ENCODE results near the gene RYK.

DNA sequence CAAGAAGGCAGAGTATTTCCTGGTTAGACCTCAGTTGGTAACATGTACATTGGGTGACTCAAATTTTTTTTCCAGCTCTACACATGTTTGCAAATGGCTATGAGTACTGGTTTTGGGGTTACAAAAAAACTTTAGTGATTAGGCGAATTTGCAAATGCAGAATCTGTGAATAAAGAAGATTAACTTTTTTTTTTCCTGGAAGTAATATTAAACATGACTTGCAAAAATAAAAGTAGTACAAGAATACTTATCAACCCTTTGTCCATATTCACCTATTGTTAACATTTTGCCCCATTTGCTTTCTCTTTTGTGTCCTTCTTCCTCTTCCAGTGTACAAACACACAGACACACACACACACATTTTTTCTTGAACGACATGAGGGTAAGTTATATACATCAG lies 47.6 kb upstream of the RYK start:
- TF ChIP-seq, protein P1, sequence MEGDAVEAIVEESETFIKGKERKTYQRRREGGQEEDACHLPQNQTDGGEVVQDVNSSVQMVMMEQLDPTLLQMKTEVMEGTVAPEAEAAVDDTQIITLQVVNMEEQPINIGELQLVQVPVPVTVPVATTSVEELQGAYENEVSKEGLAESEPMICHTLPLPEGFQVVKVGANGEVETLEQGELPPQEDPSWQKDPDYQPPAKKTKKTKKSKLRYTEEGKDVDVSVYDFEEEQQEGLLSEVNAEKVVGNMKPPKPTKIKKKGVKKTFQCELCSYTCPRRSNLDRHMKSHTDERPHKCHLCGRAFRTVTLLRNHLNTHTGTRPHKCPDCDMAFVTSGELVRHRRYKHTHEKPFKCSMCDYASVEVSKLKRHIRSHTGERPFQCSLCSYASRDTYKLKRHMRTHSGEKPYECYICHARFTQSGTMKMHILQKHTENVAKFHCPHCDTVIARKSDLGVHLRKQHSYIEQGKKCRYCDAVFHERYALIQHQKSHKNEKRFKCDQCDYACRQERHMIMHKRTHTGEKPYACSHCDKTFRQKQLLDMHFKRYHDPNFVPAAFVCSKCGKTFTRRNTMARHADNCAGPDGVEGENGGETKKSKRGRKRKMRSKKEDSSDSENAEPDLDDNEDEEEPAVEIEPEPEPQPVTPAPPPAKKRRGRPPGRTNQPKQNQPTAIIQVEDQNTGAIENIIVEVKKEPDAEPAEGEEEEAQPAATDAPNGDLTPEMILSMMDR (tag by site-specific recombination; IDR thresholded peaks at IDR 0.05), result no peak
- TF ChIP-seq ZNF600 (tag by site-specific recombination; IDR thresholded peaks at IDR 0.05), result no peak
- TF ChIP-seq ZNF121 (tag by site-specific recombination; IDR thresholded peaks at IDR 0.05), result no peak
- no peak for TF ChIP-seq SP2 (tag by site-specific recombination; IDR thresholded peaks at IDR 0.05)
- TF ChIP-seq, protein P2, sequence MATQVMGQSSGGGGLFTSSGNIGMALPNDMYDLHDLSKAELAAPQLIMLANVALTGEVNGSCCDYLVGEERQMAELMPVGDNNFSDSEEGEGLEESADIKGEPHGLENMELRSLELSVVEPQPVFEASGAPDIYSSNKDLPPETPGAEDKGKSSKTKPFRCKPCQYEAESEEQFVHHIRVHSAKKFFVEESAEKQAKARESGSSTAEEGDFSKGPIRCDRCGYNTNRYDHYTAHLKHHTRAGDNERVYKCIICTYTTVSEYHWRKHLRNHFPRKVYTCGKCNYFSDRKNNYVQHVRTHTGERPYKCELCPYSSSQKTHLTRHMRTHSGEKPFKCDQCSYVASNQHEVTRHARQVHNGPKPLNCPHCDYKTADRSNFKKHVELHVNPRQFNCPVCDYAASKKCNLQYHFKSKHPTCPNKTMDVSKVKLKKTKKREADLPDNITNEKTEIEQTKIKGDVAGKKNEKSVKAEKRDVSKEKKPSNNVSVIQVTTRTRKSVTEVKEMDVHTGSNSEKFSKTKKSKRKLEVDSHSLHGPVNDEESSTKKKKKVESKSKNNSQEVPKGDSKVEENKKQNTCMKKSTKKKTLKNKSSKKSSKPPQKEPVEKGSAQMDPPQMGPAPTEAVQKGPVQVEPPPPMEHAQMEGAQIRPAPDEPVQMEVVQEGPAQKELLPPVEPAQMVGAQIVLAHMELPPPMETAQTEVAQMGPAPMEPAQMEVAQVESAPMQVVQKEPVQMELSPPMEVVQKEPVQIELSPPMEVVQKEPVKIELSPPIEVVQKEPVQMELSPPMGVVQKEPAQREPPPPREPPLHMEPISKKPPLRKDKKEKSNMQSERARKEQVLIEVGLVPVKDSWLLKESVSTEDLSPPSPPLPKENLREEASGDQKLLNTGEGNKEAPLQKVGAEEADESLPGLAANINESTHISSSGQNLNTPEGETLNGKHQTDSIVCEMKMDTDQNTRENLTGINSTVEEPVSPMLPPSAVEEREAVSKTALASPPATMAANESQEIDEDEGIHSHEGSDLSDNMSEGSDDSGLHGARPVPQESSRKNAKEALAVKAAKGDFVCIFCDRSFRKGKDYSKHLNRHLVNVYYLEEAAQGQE (tag by site-specific recombination; IDR thresholded peaks at IDR 0.05), result no peak
- TF ChIP-seq ZNF776 (tag by site-specific recombination; IDR thresholded peaks at IDR 0.05; ENCODE audit: borderline replicate concordance), result no peak
- no peak for TF ChIP-seq SCRT1 (tag by site-specific recombination; IDR thresholded peaks at IDR 0.05; ENCODE audit: borderline replicate concordance)
- no peak for TF ChIP-seq PBX3 (CRISPR knock-in tag; IDR thresholded peaks at IDR 0.05)
- TF ChIP-seq, protein P3, sequence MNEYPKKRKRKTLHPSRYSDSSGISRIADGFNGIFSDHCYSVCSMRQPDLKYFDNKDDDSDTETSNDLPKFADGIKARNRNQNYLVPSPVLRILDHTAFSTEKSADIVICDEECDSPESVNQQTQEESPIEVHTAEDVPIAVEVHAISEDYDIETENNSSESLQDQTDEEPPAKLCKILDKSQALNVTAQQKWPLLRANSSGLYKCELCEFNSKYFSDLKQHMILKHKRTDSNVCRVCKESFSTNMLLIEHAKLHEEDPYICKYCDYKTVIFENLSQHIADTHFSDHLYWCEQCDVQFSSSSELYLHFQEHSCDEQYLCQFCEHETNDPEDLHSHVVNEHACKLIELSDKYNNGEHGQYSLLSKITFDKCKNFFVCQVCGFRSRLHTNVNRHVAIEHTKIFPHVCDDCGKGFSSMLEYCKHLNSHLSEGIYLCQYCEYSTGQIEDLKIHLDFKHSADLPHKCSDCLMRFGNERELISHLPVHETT (tag by site-specific recombination; IDR thresholded peaks at IDR 0.05), result no peak
- no peak for TF ChIP-seq ZNF76 (tag by site-specific recombination; IDR thresholded peaks at IDR 0.05; ENCODE audit: borderline replicate concordance, low read depth)
- no peak for TF ChIP-seq TCF7L2 (IDR thresholded peaks at IDR 0.05; ENCODE audit: borderline replicate concordance, low read depth, low read length)
- TF ChIP-seq ZNF707 (tag by site-specific recombination; IDR thresholded peaks at IDR 0.05), result no peak
- no peak for TF ChIP-seq PRDM1 (tag by site-specific recombination; IDR thresholded peaks at IDR 0.05)
- no peak for TF ChIP-seq ZNF571 (tag by site-specific recombination; IDR thresholded peaks at IDR 0.05)

All from HEK293 (cell line).